ENCODE data around the gene FTO.

Gene FTO

GRCh38 chr16:54193013-54193664 is 489.2 kb downstream of the FTO start:
- no peak for DNase-seq

GRCh38 chr16:54193665-54194333 is 489.8 kb downstream of the FTO start:
- peak; percentile 56 to 77 (median 62) for DNase-seq

GRCh38 chr16:54194334-54194743 is 490.4 kb downstream of the FTO start:
- DNase-seq = no peak

- no peak for DNase-seq
Observed at GRCh38 chr16:54197758-54198157, 493.8 kb downstream of the FTO start.

GRCh38 chr16:54199487-54200160 is 495.7 kb downstream of the FTO start:
- no peak for DNase-seq

GRCh38 chr16:54200161-54200534 is 496.2 kb downstream of the FTO start:
- no peak for DNase-seq

- DNase-seq = no peak
Observed at GRCh38 chr16:54200720-54201119, 496.8 kb downstream of the FTO start.

- no peak for DNase-seq
Observed at GRCh38 chr16:54201200-54201599, 497.2 kb downstream of the FTO start.
